Panc1 (cell line): ENCODE data around the gene USP3. TPM values are rescaled to one million over a fixed set of nuclear protein-coding genes. Genes with fewer than 3 reads are reported as not detected.

Experiments used
- ATAC-seq: fragments of 200-7000 bp; cut with Tn5 transposase; 2 replicates; pipeline ENCODE4 v1.9.1; 2020; ENCODE audit warnings: mild to moderate bottlenecking, moderate library complexity
- BruUV-seq: library from RNA; stranded (reverse); fragments of 400-500 nt; replicated peaks from 2 replicates; lab custom pipeline; 2021; lab: Mats Ljungman, UMichigan
- CTCF ChIA-PET: fragments of 300-600 bp; sonication (Branson Sonifier 250); formaldehyde crosslinking; loops from one replicate; lab custom pipeline; 2022; ENCODE audit warnings: antibody characterized with exemption; lab: Charles Lee
- POLR2A ChIA-PET: fragments of 300-600 bp; sonication (Branson Sonifier 250); formaldehyde crosslinking; loops from one replicate; lab custom pipeline; 2022; ENCODE audit warnings: antibody characterized with exemption; lab: Charles Lee
- DNase-seq: peaks from one replicate; pipeline ENCODE4 v3.0.0-alpha.2; 2010; ENCODE audit warnings: low read depth, low spot score
- H3K27ac ChIP-seq: 2 replicates; pipeline ENCODE4 v1.5.1; 2011; ENCODE audit warnings: mild to moderate bottlenecking, low read length, inconsistent platforms
- H3K27me3 ChIP-seq: fragments of 200-500 bp; sonication (Bioruptor generic); 2 replicates; pipeline ENCODE4 v1.6.0; 2014; ENCODE audit warnings: low read length, inconsistent platforms; ENCODE audit not compliant: control insufficient read depth, insufficient read depth
- H3K36me3 ChIP-seq: fragments of 200-500 bp; sonication (Bioruptor generic); 2 replicates; pipeline ENCODE4 v1.5.1; 2014; ENCODE audit warnings: inconsistent platforms, mild to moderate bottlenecking, low read length, moderate library complexity; ENCODE audit not compliant: control insufficient read depth, insufficient read depth
- H3K4me1 ChIP-seq: 2 replicates; pipeline ENCODE4 v1.5.1; 2011; ENCODE audit warnings: inconsistent platforms, mild to moderate bottlenecking, low read length, moderate library complexity; ENCODE audit not compliant: control insufficient read depth, insufficient read depth
- H3K4me3 ChIP-seq, 2 experiments: 2 replicates each; pipeline ENCODE4 v1.5.1; 2011 to 2012; ENCODE audit warnings: low read depth in 2 of 2, low read length in 2 of 2, mild to moderate bottlenecking in 2 of 2, inconsistent platforms in 1 of 2, moderate library complexity in 1 of 2
- H3K9me3 ChIP-seq: fragments of 200-500 bp; sonication (Bioruptor generic); 2 replicates; pipeline ENCODE4 v1.5.1; 2014; ENCODE audit warnings: low read depth, mild to moderate bottlenecking, inconsistent platforms, low read length, moderate library complexity; ENCODE audit not compliant: control insufficient read depth, insufficient read depth
- CTCF ChIP-seq: fragments of 450-650 bp; IDR thresholded peaks from 2 replicates; pipeline ENCODE4 v1.5.1; 2017; ENCODE audit warnings: mild to moderate bottlenecking
- POLR2AphosphoS5 ChIP-seq: IDR thresholded peaks from 2 replicates; pipeline ENCODE4 v1.6.1; 2012; ENCODE audit warnings: mild to moderate bottlenecking, low read depth, low read length, moderate library complexity
- REST ChIP-seq, 2 experiments: IDR thresholded peaks; 2 replicates each; pipeline ENCODE4 v1.6.1; 2011 to 2012; ENCODE audit warnings: low read depth in 2 of 2, control low read depth in 1 of 2, low read length in 1 of 2, mild to moderate bottlenecking in 1 of 2, moderate library complexity in 1 of 2; ENCODE audit not compliant: insufficient read depth in 1 of 2
- SIN3A ChIP-seq: IDR thresholded peaks from 2 replicates; pipeline ENCODE4 v1.6.1; 2012; ENCODE audit warnings: low read depth, mild to moderate bottlenecking, low read length, moderate library complexity, borderline replicate concordance; ENCODE audit not compliant: insufficient read depth
- TCF7L2 ChIP-seq: IDR thresholded peaks from 2 replicates; pipeline ENCODE4 v1.6.1; 2011; ENCODE audit warnings: mild to moderate bottlenecking, low read depth, low read length, inconsistent platforms
- in situ Hi-C: cut with HindIII; loops from 2 replicates; pipeline ENCODE4 v1.10.0; 2016; ENCODE audit warnings: low sequenced_read_pairs, low pct_unique_long_range_greater_than_20kb
- intact Hi-C: fragments of 100-400 bp; cut with micrococcal nuclease; formaldehyde crosslinking; loops from one replicate; pipeline ENCODE4 v1.10.0; 2022; ENCODE audit not compliant: unreplicated experiment
- total RNA-seq: library from RNA; stranded (reverse); gene quantifications from one replicate; pipeline ENCODE4 v1.2.1, GENCODE V29; 2021; ENCODE audit not compliant: unreplicated experiment

The USP3 gene
- total RNA-seq, 1 experiment from 2014 or later: 51.4 TPM

GRCh38 chr15:63503739-63504246 is 600 bp upstream of the USP3 start:
- TF ChIP-seq SIN3A (no peak), TCF7L2 (no peak), POLR2AphosphoS5 (no peak), CTCF (no peak), REST (IDR thresholded peaks at IDR 0.05; ENCODE audit: insufficient read depth in 1 of 2, low read depth in 2 of 2, low read length in 1 of 2) (no peak)
- Histone ChIP-seq H3K27me3 (no peaks in the 10 kb centered on the region), H3K27ac (peak overlapping the region; percentile 100), H3K4me3 (peak overlapping the region; percentile 57 to 65), H3K36me3 (no peaks in the 10 kb centered on the region; the same call in 1 of the 2 replicates), H3K4me1 (peaks cover 75% of the 10 kb centered on the region), H3K9me3 (no peaks in the 10 kb centered on the region)
- in situ Hi-C loops (no loop called here), intact Hi-C loops (no loop called here)
- ATAC-seq (peak; percentile 31), DNase-seq (peak; percentile 65)
- ChIA-PET POLR2A (interaction anchor here (0.6 kb wide), 3 partner anchors 21 to 118 kb away, joined by 3 to 6 read pairs (median 4); no protein-coding TSS in a partner anchor), CTCF (interaction anchor here (0.5 to 2.2 kb wide), 2 partner anchors 23 to 37 kb away, joined by 3 to 9 read pairs; no protein-coding TSS in a partner anchor)
- TSS peak; percentile 86 for BruUV-seq

- ChIA-PET POLR2A (interaction anchor here (0.6 to 1.0 kb wide), 4 partner anchors 11 to 88 kb away, joined by 3 to 6 read pairs (median 4); no protein-coding TSS in a partner anchor), CTCF (interaction anchor here (0.7 to 2.2 kb wide), 2 partner anchors 18 to 38 kb away, joined by 3 to 9 read pairs; no protein-coding TSS in a partner anchor)
- Histone ChIP-seq H3K9me3 (no peaks in the 10 kb centered on the region), H3K4me3 (peak overlapping the region; percentile 82 to 85), H3K4me1 (peaks cover 75% of the 10 kb centered on the region), H3K36me3 (no peaks in the 10 kb centered on the region; the same call in 1 of the 2 replicates), H3K27ac (peak overlapping the region; percentile 96), H3K27me3 (no peaks in the 10 kb centered on the region)
- BruUV-seq: no TSS peak
- in situ Hi-C loops (no loop called here), intact Hi-C loops (no loop called here)
- TF ChIP-seq POLR2AphosphoS5 (no peak), CTCF (peak; percentile 48), TCF7L2 (no peak; the same call in 1 of the 2 replicates), SIN3A (peak; percentile 87), REST (IDR thresholded peaks at IDR 0.05; ENCODE audit: insufficient read depth in 1 of 2, low read depth in 2 of 2, low read length in 1 of 2) (no peak)
- DNase-seq: no peak
- ATAC-seq: peak; percentile 40
These were observed 817 bp downstream of the USP3 start for GRCh38 chr15:63504979-63505841.
